Inflammatory macrophage (primary cell): Measurements from ENCODE around the gene HDAC4.

Source experiments
- DNase-seq, 2 donors: peaks; one replicate each; pipeline ENCODE4 v3.0.0-alpha.2; 2020 to 2022

The HDAC4 gene

GRCh38 chr2:239348563-239349452 lies 52.0 kb downstream of the HDAC4 start:
- no peak for DNase-seq

GRCh38 chr2:239346676-239347075 lies 54.1 kb downstream of the HDAC4 start:
- DNase-seq = no peak

GRCh38 chr2:239345251-239345650 lies 55.6 kb downstream of the HDAC4 start:
- DNase-seq = no peak

GRCh38 chr2:239344857-239345216 lies 56.0 kb downstream of the HDAC4 start:
- no peak for DNase-seq

GRCh38 chr2:239343946-239344856 lies 56.6 kb downstream of the HDAC4 start:
- no peak for DNase-seq

- no peak for DNase-seq
Measured at GRCh38 chr2:239343460-239343859, 57.4 kb downstream of the HDAC4 start.

- no peak for DNase-seq
Measured at GRCh38 chr2:239341840-239342239, 59.0 kb downstream of the HDAC4 start.

GRCh38 chr2:239341146-239341732 lies 59.6 kb downstream of the HDAC4 start:
- DNase-seq = no peak

GRCh38 chr2:239339726-239340601 lies 60.9 kb downstream of the HDAC4 start:
- peak; percentile 72 to 74 for DNase-seq

- no peak for DNase-seq
Measured at GRCh38 chr2:239339241-239339640, 61.6 kb downstream of the HDAC4 start.

- DNase-seq = no peak
Measured at GRCh38 chr2:239337877-239338484, 62.8 kb downstream of the HDAC4 start.

- no peak for DNase-seq
Measured at GRCh38 chr2:239337122-239337876, 63.5 kb downstream of the HDAC4 start.

GRCh38 chr2:239331560-239331959 lies 69.3 kb downstream of the HDAC4 start:
- DNase-seq = no peak

- DNase-seq = no peak
Measured at GRCh38 chr2:239330836-239331235, 70.0 kb downstream of the HDAC4 start.

GRCh38 chr2:239329972-239330572 lies 70.7 kb downstream of the HDAC4 start:
- DNase-seq = no peak

GRCh38 chr2:239329284-239329971 lies 71.4 kb downstream of the HDAC4 start:
- DNase-seq = no peak

- no peak for DNase-seq
Measured at GRCh38 chr2:239328351-239329191, 72.2 kb downstream of the HDAC4 start.

GRCh38 chr2:239327536-239328350 lies 73.1 kb downstream of the HDAC4 start:
- DNase-seq = no peak
